ENCODE measurements around the gene IL17RD. TPM values are rescaled to one million over a fixed set of nuclear protein-coding genes. Genes with fewer than 3 reads are reported as not detected.

IL17RD gene
- total RNA-seq, 1 experiment from 2014 or later, result 31.7 TPM

DNA sequence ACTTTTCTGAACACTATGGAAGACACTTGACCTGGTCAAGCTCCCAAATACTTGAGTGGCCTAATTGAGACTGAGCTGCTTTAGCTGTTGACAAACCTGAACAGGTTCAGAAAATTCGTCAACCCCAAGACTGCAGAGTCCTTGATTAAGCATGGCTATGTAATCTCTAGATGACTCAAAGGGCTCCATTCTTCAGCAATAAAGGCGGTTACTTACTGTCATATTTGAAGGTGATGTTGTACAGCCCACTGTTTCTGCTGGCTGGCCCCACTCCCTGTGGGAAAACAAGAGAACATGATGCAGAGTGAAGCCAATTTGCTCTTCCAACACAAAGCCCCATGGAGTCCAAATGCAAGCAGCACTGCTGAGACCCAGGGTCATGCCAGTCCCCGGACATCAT is 45.1 kb downstream of the IL17RD start:
- Histone ChIP-seq H3K56ac (ENCODE audit: insufficient read length, low read depth, low read length) (no peak overlapping the region), H2BK20ac (ENCODE audit: low read depth, low read length, poor library complexity, severe bottlenecking) (no peak overlapping the region), H3K4me2 (ENCODE audit: insufficient read depth, insufficient read length, low read length) (no peak overlapping the region), H3K9ac (ENCODE audit: extremely low read depth, insufficient read length, low read length) (no peak overlapping the region), H3K27me3 (ENCODE audit: insufficient read depth, low read length) (peaks cover 3% of the 10 kb centered on the region; the same call in 1 of the 2 replicates), H3K23ac (ENCODE audit: insufficient read length, low read depth, low read length) (no peak overlapping the region), H2AFZ (ENCODE audit: low read length) (no peak overlapping the region), H2BK120ac (ENCODE audit: low read depth, low read length, poor library complexity, severe bottlenecking) (no peak overlapping the region), H2AK5ac (ENCODE audit: insufficient read length, low read length) (no peak overlapping the region), H4K20me1 (ENCODE audit: control insufficient read depth, insufficient read depth, insufficient read length) (no peaks in the 10 kb centered on the region), H4K91ac (ENCODE audit: insufficient read length, low read depth, low read length) (no peak overlapping the region), H3K14ac (ENCODE audit: insufficient read depth, low read length) (no peak overlapping the region), H4K8ac (replicated peaks; ENCODE audit: insufficient read length, low read depth, low read length) (no peak overlapping the region), H2BK12ac (ENCODE audit: insufficient read length, low read depth, low read length) (no peak overlapping the region), H3K79me2 (ENCODE audit: insufficient read depth, low read length) (peaks cover 10% of the 10 kb centered on the region), H3K23me2 (ENCODE audit: insufficient read length, low read depth, low read length, poor library complexity, severe bottlenecking) (no peaks in the 10 kb centered on the region), H3K4me1 (ENCODE audit: insufficient read depth, low read length) (no peaks in the 10 kb centered on the region; the same call in 1 of the 2 replicates), H3K18ac (ENCODE audit: insufficient read length, low read depth, low read length) (no peak overlapping the region), H4K5ac (ENCODE audit: insufficient read length, low read depth, low read length) (no peak overlapping the region), H3K9me3 (ENCODE audit: control insufficient read depth, low read depth, low read length) (no peaks in the 10 kb centered on the region), H2BK5ac (ENCODE audit: insufficient read length, low read length) (no peak overlapping the region), H3K79me1 (ENCODE audit: insufficient read depth, low read depth, low read length, poor library complexity, severe bottlenecking) (no peaks in the 10 kb centered on the region), H2BK15ac (ENCODE audit: low read depth, low read length) (no peak overlapping the region), H3K4ac (ENCODE audit: low read depth, low read length) (no peak overlapping the region), H3K27ac (ENCODE audit: insufficient read length, low read depth, low read length) (no peak overlapping the region), H3T11ph (ENCODE audit: low read length) (no peak overlapping the region)
- peaks cover 28% of the 10 kb centered on the region for H3K27me3 Mint-ChIP-seq (ENCODE audit: low read depth)
- peak overlapping the region in 1 of 2 experiments; percentile 5; a peak in 1 of 5 replicates for H3K4me3 Mint-ChIP-seq
- WGBS (ENCODE audit: extremely low coverage, insufficient read length, low lambda C conversion rate), result no CpG with 5 or more reads among the region's 3 CpGs
- DNase-seq, result no peak
- no peak overlapping the region for H3K27ac Mint-ChIP-seq
- peaks cover 0 to 11% (median 5%) of the 10 kb centered on the region in 3 experiments; a peak in 3 of 7 replicates for H3K36me3 Mint-ChIP-seq (ENCODE audit: insufficient read depth in 1 of 3, low read depth in 3 of 3)
- H3K4me1 Mint-ChIP-seq, result peaks cover 34% of the 10 kb centered on the region in 2 experiments
- no peaks in the 10 kb centered on the region for H3K9me3 Mint-ChIP-seq
- TF ChIP-seq, protein P1, sequence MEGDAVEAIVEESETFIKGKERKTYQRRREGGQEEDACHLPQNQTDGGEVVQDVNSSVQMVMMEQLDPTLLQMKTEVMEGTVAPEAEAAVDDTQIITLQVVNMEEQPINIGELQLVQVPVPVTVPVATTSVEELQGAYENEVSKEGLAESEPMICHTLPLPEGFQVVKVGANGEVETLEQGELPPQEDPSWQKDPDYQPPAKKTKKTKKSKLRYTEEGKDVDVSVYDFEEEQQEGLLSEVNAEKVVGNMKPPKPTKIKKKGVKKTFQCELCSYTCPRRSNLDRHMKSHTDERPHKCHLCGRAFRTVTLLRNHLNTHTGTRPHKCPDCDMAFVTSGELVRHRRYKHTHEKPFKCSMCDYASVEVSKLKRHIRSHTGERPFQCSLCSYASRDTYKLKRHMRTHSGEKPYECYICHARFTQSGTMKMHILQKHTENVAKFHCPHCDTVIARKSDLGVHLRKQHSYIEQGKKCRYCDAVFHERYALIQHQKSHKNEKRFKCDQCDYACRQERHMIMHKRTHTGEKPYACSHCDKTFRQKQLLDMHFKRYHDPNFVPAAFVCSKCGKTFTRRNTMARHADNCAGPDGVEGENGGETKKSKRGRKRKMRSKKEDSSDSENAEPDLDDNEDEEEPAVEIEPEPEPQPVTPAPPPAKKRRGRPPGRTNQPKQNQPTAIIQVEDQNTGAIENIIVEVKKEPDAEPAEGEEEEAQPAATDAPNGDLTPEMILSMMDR (conservative IDR thresholded peaks at IDR 0.05), result no peak
